Subcutaneous adipose tissue (tissue), 4 donors: ENCODE results near the gene IGF2. TPM values are rescaled to one million over a fixed set of nuclear protein-coding genes. Genes with fewer than 3 reads are reported as not detected.

Source experiments
- total RNA-seq, 4 donors: library from RNA; depleted of rRNA; stranded (reverse); fragments of >200 nt; gene quantifications; one replicate each; pipeline ENCODE4 v1.1.0, GENCODE V29; 2016
- TF ChIP-seq, protein P1 (sequence below): fragments of 450-650 bp; IDR thresholded peaks from one replicate; pipeline ENCODE4 v1.5.1; 2016; ENCODE audit warnings: low read depth, mild to moderate bottlenecking, control low read depth, antibody characterized with exemption, moderate library complexity

Gene IGF2, protein sequence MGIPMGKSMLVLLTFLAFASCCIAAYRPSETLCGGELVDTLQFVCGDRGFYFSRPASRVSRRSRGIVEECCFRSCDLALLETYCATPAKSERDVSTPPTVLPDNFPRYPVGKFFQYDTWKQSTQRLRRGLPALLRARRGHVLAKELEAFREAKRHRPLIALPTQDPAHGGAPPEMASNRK
- total RNA-seq, result 10 to 100 TPM; 21.6 to 32.8 (median 26.6) TPM

DNA sequence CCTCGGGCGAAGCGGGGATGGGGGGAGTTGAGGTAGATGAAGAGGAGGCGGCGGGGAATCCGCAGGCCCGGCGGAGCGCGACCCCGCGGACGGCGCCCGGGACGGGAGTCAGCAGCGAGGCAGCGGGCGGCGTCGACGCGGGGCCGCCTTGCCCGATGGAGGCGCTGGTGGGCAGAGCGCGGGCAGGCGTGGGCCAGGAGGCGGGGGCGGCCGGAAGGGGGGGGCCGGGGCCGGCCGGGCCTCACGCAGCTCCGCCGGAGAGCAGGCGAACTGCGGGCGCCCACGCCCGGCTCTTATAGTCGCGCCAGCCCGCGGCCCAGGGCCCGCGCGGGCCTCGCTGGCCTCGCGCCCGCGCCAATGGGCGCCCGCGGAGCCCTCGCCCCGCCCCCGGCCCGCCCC is at the start of gene IGF2:
Gene IGF2 (minus strand): TSS at position 267 of the 399 bp plus-strand sequence. CDS start 3,866 bp downstream, outside the sequence.
- TF ChIP-seq, protein P1, sequence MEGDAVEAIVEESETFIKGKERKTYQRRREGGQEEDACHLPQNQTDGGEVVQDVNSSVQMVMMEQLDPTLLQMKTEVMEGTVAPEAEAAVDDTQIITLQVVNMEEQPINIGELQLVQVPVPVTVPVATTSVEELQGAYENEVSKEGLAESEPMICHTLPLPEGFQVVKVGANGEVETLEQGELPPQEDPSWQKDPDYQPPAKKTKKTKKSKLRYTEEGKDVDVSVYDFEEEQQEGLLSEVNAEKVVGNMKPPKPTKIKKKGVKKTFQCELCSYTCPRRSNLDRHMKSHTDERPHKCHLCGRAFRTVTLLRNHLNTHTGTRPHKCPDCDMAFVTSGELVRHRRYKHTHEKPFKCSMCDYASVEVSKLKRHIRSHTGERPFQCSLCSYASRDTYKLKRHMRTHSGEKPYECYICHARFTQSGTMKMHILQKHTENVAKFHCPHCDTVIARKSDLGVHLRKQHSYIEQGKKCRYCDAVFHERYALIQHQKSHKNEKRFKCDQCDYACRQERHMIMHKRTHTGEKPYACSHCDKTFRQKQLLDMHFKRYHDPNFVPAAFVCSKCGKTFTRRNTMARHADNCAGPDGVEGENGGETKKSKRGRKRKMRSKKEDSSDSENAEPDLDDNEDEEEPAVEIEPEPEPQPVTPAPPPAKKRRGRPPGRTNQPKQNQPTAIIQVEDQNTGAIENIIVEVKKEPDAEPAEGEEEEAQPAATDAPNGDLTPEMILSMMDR, result no peak

DNA sequence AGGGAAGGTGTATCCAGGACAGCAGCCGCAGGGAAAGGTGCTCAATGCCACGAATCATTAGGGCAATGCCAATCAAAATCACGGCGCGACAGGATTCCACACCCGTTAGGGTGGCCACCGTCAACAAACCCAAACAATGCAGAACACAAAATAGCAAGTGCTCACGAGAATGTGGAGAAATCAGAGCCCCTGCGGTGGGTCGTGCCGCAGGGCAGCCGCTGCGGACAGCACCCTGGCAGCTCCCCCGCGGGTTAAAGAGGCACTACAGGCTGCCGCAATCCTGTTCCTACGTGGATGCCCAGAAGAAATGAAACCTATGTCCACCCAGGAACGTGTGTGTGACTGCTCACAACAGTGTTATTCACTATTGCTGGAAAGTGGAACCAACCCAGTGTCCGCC is 49.6 kb upstream of the IGF2 start:
- TF ChIP-seq, protein P1, result no peak

DNA sequence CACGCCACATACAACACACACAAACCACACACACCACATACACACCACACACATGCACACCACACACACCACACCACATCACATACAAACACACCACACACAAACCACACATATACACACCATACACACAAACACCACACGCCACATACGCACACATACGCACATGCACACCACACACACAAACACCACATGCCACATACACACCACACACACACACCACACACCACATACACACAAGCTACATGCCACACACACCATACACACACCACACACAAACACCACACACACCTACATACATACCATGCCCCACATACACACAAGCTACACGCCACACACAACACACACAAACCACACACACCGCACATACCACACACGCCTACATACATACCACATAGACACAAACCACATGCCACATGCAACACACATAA is 48.1 kb upstream of the IGF2 start:
- TF ChIP-seq, protein P1, result no peak

DNA sequence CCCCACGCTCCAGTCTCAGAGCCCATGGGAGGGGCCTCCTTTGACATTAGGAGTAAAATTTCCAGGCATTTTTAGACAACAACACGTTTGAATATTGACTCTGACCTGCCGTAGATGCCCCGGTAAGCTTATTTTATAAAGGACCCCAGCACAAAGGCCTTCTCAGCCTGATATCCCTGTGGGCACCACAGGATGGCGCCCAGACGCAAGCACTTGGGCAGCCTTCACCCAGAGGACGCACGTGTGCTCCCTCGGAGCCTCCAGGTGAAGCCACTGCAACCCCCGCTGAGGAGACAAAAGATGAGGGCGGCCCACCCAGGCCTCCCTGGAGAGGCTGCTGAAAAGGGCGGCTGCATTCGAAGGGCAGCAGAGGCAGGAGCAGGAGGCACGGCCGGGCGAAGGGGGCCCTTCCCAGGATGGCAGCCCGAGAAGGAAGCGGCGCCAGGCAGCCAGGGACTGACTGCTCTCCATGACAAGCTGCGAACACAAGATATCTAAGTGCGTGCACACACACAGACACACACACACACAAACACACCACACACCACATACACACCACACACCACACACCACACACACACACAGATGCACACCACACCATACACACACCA is 47.6 kb upstream of the IGF2 start:
- TF ChIP-seq, protein P1, result no peak

DNA sequence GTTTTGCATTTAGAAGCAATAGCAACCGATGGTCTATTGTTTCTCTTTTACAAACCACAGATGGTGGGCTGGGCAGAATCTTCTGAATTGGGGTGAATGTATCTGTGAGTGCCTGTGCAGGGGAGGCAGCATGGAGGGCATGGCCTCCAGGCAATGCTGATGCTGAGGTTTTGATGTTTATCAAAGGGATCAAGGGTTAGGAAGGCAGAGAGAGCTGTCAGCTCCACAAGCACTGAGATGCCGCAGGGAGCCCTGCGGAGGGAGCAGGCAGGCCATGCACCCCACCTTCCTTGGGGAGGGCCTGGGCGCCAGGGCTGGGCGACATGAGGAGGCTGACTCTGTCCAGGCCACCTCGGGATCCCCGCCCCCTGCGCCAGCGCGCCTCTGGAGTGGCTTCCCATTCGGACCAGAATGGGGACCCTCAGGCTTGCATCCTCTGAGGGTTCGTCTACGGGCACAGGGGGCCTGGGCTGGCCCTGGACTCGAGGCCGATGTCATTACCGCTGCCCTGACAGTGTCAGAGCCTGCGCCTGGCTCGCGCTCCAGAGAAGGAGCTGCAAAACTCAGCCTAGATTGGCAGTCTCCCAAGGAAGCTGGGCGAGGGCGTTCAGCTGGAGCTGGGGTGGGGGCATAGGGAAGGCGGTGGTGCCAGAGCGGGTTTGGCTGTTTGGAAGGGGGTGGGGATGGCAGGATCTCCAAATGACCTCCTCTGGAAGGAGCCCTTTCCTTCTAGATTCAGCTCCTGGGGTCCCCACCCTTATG is 46.3 kb upstream of the IGF2 start:
- TF ChIP-seq, protein P1, result no peak

DNA sequence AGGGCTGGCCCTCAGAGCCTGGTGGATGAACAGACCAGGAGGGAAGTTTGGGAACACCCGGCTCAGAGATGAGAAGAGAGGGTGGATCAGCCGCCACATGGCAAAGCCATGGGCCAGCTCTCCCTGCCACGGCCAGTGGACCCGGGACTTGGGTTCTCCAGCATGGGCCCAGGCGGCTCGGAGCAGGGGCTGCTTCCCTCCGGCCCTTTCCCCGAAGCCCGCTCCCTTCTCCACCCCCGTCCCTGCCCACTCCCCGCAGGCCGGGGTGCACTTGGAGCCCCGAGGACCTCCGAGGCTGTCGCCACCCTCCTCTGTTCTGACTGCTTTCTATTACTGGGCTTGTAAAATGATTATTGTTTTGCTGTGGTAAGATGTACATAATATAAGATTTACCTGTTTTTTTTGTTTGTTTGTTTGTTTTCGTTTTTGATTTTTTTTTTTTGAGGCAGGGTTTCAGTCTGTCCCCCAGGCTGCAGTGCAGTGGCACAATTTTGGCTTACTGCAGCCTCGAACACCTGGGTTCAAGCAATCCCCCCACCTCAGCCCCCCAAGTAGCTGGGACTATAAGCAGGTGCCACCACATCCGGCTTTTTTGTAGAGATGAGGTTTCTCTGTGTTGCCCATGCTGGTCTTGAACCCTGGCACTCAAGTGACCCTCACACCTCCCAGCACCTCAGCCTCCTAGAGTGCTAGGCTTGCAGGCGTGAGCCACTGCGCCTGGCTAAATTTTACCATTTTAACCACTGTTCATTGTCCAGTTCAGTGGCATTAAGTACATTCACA is 43.7 kb upstream of the IGF2 start:
- TF ChIP-seq, protein P1, result no peak

DNA sequence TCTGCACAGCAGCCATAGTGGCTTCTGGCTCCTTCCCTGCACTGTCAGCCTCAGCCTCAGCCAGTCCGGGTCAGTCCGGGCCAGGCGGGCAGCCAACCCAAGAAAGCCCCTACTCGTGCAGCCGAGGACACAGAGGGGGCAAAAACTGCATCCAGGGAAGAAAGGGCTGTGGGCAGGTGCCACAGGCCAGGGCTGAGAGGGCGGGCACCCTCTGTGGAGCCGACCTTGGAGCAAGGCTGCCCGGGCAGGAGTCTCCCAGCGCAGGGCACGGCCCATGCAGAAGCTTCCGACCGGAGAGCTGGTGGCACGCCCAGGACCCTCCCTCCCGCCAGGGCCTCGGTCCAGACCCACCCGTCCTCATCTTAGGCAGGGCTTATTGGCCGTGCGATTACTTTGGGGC is 42.9 kb upstream of the IGF2 start:
- TF ChIP-seq, protein P1, result no peak
